ENCODE results near the gene HOOK1. TPM values are rescaled to one million over a fixed set of nuclear protein-coding genes. Genes with fewer than 3 reads are reported as not detected.

The HOOK1 gene
- total RNA-seq, 4 donors from 2014 or later = 7.8 to 42.9 (median 26.6) TPM

- Histone ChIP-seq H3K9me3 (no peaks in the 10 kb centered on the region), H3K4me1 (no peaks in the 10 kb centered on the region), H3K27ac (no peak overlapping the region), H3K27me3 (no peaks in the 10 kb centered on the region), H3K36me3 (no peaks in the 10 kb centered on the region), H3K4me3 (no peak overlapping the region)
- intact Hi-C loops (cut with DNase I; ENCODE audit: low total_unique reads) = no loop called here
- DNase-seq = no peak
- WGBS, 2 donors (ENCODE audit: low coverage in 1 of 2) = 76 to 85% methylated on average over 9 to 10 of the region's 10 CpGs
- in situ Hi-C loops (cut with MboI; ENCODE audit: low pct_ligation_motif_present in 1 of 4, low pct_unique_long_range_greater_than_20kb in 1 of 4, low sequenced_read_pairs in 3 of 4) = loop anchor here in 1 of 4 donors (25.0 kb wide), 1 partner anchor 1257 kb away; no protein-coding TSS in a partner anchor
- TF ChIP-seq POLR2AphosphoS5 (IDR thresholded peaks at IDR 0.05) (no peak), POLR2A (IDR thresholded peaks at IDR 0.05) (no peak), EP300 (IDR thresholded peaks at IDR 0.05; ENCODE audit: low read depth) (no peak)
- TF ChIP-seq, protein P1, sequence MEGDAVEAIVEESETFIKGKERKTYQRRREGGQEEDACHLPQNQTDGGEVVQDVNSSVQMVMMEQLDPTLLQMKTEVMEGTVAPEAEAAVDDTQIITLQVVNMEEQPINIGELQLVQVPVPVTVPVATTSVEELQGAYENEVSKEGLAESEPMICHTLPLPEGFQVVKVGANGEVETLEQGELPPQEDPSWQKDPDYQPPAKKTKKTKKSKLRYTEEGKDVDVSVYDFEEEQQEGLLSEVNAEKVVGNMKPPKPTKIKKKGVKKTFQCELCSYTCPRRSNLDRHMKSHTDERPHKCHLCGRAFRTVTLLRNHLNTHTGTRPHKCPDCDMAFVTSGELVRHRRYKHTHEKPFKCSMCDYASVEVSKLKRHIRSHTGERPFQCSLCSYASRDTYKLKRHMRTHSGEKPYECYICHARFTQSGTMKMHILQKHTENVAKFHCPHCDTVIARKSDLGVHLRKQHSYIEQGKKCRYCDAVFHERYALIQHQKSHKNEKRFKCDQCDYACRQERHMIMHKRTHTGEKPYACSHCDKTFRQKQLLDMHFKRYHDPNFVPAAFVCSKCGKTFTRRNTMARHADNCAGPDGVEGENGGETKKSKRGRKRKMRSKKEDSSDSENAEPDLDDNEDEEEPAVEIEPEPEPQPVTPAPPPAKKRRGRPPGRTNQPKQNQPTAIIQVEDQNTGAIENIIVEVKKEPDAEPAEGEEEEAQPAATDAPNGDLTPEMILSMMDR (IDR thresholded peaks at IDR 0.05) = no peak
Measured at GRCh38 chr1:59768792-59769735, 45.7 kb upstream of the HOOK1 start.

DNA sequence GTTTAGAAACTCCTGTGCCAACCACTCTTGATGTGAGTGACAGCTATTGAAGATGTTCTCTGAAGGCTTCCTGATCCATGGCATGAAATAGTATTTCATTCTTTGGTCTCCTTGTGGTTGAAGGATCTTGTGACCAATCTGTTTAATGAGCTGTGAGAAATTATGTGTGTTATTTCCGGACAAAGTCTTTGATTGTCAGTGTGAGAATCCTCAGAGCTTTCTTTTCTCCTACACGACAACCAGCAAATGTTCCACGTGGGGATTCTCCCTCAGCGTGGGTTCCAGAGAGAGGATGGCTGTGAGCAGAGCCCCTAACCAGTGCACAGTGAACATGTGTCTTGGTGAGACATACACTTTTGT is 45.0 kb upstream of the HOOK1 start:
- in situ Hi-C loops (cut with MboI; ENCODE audit: low pct_ligation_motif_present in 1 of 4, low pct_unique_long_range_greater_than_20kb in 1 of 4, low sequenced_read_pairs in 3 of 4) (loop anchor here in 1 of 4 donors (25.0 kb wide), 1 partner anchor 1257 kb away; no protein-coding TSS in a partner anchor), intact Hi-C loops (cut with DNase I; ENCODE audit: low total_unique reads) (no loop called here)
- H3K36me3 ChIP-seq = no peaks in the 10 kb centered on the region
- H3K27me3 ChIP-seq = no peaks in the 10 kb centered on the region
- TF ChIP-seq EP300 (IDR thresholded peaks at IDR 0.05; ENCODE audit: low read depth) = no peak
- no peak for TF ChIP-seq POLR2AphosphoS5 (IDR thresholded peaks at IDR 0.05)
- TF ChIP-seq POLR2A (IDR thresholded peaks at IDR 0.05) = no peak
- TF ChIP-seq, protein P1 (IDR thresholded peaks at IDR 0.05) = no peak
- WGBS, 2 donors (ENCODE audit: low coverage in 1 of 2) = 86% methylated on average over 4 of the region's 4 CpGs; no CpG with 5 or more reads in 1 of the 2 donors
- DNase-seq = no peak
- H3K9me3 ChIP-seq = no peaks in the 10 kb centered on the region
- no peak overlapping the region for H3K27ac ChIP-seq
- H3K4me1 ChIP-seq = no peaks in the 10 kb centered on the region
- no peak overlapping the region for H3K4me3 ChIP-seq

GRCh38 chr1:59771361-59771760 is 43.4 kb upstream of the HOOK1 start:
- TF ChIP-seq EP300 (IDR thresholded peaks at IDR 0.05; ENCODE audit: low read depth) (no peak), POLR2AphosphoS5 (IDR thresholded peaks at IDR 0.05) (no peak), POLR2A (IDR thresholded peaks at IDR 0.05) (no peak)
- TF ChIP-seq, protein P1 (IDR thresholded peaks at IDR 0.05) = no peak
- Histone ChIP-seq H3K4me1 (no peaks in the 10 kb centered on the region), H3K27ac (no peak overlapping the region), H3K4me3 (no peak overlapping the region), H3K27me3 (no peaks in the 10 kb centered on the region), H3K36me3 (no peaks in the 10 kb centered on the region), H3K9me3 (no peaks in the 10 kb centered on the region)
- in situ Hi-C loops (cut with MboI; ENCODE audit: low pct_ligation_motif_present in 1 of 4, low pct_unique_long_range_greater_than_20kb in 1 of 4, low sequenced_read_pairs in 3 of 4) = loop anchor here in 1 of 4 donors (25.0 kb wide), 1 partner anchor 1259 kb away; no protein-coding TSS in a partner anchor
- 91 to 93% methylated on average over 3 of the region's 3 CpGs for WGBS, 2 donors (ENCODE audit: low coverage in 1 of 2)
- intact Hi-C loops (cut with DNase I; ENCODE audit: low total_unique reads) = no loop called here
- DNase-seq = no peak

DNA sequence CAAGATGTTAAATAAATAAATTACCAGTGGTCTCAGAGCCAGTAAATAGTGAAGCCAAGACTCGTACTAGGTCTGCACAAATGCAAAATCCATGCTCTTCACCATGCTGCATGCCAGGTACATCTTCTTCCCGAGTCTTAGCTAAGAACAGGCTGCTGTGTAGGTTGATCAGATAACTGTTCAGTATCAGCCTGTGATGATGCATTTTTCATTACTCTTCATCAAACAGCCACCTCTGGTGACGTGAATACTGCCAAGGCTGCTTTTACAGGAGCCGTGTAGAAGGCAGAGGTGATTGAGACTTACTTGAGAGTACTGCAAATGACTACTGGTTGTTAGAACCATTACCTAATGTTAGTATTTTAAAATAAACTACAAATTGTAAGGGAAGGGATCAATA is 39.3 kb upstream of the HOOK1 start:
- no peak overlapping the region for H3K4me3 ChIP-seq
- 92 to 100% methylated on average over 3 to 4 of the region's 4 CpGs for WGBS, 2 donors (ENCODE audit: low coverage in 1 of 2)
- H3K36me3 ChIP-seq = no peaks in the 10 kb centered on the region
- in situ Hi-C loops (cut with MboI; ENCODE audit: low pct_ligation_motif_present in 1 of 4, low pct_unique_long_range_greater_than_20kb in 1 of 4, low sequenced_read_pairs in 3 of 4) = no loop called here
- no peak overlapping the region for H3K27ac ChIP-seq
- no peak for DNase-seq
- no peaks in the 10 kb centered on the region for H3K9me3 ChIP-seq
- no peaks in the 10 kb centered on the region for H3K27me3 ChIP-seq
- TF ChIP-seq POLR2AphosphoS5 (IDR thresholded peaks at IDR 0.05) (no peak), POLR2A (IDR thresholded peaks at IDR 0.05) (no peak), EP300 (IDR thresholded peaks at IDR 0.05; ENCODE audit: low read depth) (no peak)
- TF ChIP-seq, protein P1 (IDR thresholded peaks at IDR 0.05) = no peak
- H3K4me1 ChIP-seq = no peaks in the 10 kb centered on the region
- intact Hi-C loops (cut with DNase I; ENCODE audit: low total_unique reads) = no loop called here

All from transverse colon (tissue), 4 donors.